Activated naive CD8-positive, alpha-beta T cell treated with anti-CD3 and anti-CD28 coated beads for 36 hours (primary cell): ENCODE results near the gene TGFA. TPM values are rescaled to one million over a fixed set of nuclear protein-coding genes. Genes with fewer than 3 reads are reported as not detected.

ENCODE experiments used
- DNase-seq: peaks from one replicate; pipeline ENCODE4 v3.0.0; 2021
- H3K27ac Mint-ChIP-seq: one replicate; pipeline ENCODE4 v1.8.0; 2022; ENCODE audit warnings: mild to moderate bottlenecking, moderate library complexity, mixed read lengths
- H3K27me3 Mint-ChIP-seq: one replicate; pipeline ENCODE4 v1.8.0; 2022; ENCODE audit warnings: mild to moderate bottlenecking, mixed read lengths
- H3K36me3 Mint-ChIP-seq: one replicate; pipeline ENCODE4 v1.8.0; 2021; ENCODE audit warnings: mild to moderate bottlenecking, mixed read lengths
- H3K4me1 Mint-ChIP-seq: one replicate; pipeline ENCODE4 v1.8.0; 2021; ENCODE audit warnings: mixed read lengths
- H3K4me3 Mint-ChIP-seq: one replicate; pipeline ENCODE4 v1.8.0; 2022; ENCODE audit warnings: mild to moderate bottlenecking, moderate library complexity, mixed read lengths
- H3K9me3 Mint-ChIP-seq: one replicate; pipeline ENCODE4 v1.8.0; 2022; ENCODE audit warnings: mixed read lengths
- total RNA-seq, 2 experiments: library from RNA; stranded (reverse); gene quantifications; one replicate each; pipeline ENCODE4 v1.2.3, GENCODE V29; 2021

Gene TGFA
- under 1 TPM; 0.06 to 0.25 TPM for total RNA-seq

DNA sequence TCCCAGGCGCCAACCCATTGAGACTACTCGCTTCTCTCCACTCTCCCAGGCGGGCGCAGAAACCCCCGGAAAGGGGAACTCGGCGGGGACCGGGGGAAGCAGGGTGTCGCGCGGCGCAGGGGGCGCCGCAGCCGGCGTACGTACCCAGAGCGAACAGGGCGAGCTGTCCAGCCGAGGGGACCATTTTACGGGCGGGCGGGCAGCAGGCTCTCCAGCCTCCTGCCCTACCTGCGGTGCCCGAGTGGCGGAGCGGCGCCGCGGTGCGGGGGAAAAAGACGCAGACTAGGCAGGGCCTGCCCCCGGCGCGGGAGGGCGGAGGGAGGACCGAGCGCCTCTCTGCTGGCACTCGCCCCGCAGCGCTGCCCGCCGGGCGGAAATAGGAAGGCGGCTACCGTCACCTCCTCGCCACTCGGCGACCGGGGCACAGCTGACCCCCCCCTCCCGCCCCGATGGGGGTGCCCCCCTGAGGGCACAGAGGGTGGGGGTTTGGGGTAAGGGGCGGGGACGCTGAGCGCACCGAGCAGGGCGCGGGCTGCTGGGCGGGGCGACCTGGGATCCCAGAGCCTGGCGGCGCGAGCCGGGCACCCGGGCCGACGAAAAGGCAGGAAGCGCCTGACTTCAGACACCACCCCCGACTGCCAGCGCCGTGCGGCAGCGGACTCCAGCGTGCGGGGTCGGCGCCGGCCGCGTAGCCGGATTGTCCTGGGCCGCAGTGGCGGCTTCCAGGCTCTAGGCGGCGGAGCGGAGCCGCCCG lies at the start of gene TGFA:
TSS of gene TGFA (minus strand) at position 243 of the 754 bp plus-strand sequence. CDS start at position 184, 59 bp downstream.
- peaks cover 35% of the 10 kb centered on the region for H3K27me3 Mint-ChIP-seq
- H3K27ac Mint-ChIP-seq = no peak within 1 kb of the TSS

DNA sequence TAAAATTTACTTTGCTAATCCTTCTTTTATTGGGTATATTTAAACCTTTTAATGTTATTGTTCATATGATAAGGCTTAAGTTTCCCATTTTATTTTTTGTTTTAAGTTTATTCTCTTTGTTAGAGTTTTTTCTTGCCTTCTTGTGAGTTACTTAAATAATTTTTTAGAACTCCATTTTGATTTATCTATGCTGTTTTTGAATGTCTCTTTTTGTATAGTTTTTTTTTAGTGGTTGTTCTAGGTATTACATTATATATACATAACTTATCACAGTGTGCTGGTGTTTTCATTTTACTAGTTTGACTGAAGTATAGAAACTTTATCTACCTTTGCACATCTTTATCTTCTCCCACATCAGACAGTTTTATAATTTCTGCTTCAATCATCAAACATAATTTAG lies 49.4 kb upstream of the TGFA start:
- Mint-ChIP-seq H3K9me3 (no peaks in the 10 kb centered on the region), H3K27ac (no peak overlapping the region), H3K36me3 (no peaks in the 10 kb centered on the region), H3K4me1 (peaks cover 5% of the 10 kb centered on the region), H3K4me3 (no peak overlapping the region), H3K27me3 (peaks cover 9% of the 10 kb centered on the region)
- DNase-seq = no peak

More for the DNA sequence above, at the start of gene TGFA:
- Mint-ChIP-seq H3K36me3 (no peaks in the 10 kb centered on the region), H3K4me1 (peaks cover 25% of the 10 kb centered on the region), H3K4me3 (peak within 1 kb of the TSS; percentile 78), H3K9me3 (no peaks in the 10 kb centered on the region)
- peak; percentile 72 for DNase-seq

DNA sequence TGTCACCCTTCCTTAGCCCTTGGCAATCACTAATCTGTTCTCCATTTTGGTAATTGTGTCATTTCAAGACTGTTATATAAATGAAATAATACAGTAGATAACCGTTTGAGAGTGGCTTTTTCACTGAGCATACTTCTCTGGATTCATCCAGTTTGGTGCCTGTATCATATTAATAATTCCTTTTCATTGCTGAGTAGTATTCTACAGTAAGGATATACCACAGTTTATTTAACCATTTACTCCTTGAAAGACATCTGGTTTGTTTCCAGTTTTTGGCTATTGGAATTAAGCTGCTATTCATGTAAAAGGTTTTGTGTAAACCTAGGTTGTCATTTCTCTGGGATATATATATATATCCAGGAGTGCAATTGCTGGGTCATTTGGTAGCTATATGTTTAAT lies 44.6 kb upstream of the TGFA start:
- no peak for DNase-seq
- Mint-ChIP-seq H3K4me1 (peaks cover 2% of the 10 kb centered on the region), H3K36me3 (no peaks in the 10 kb centered on the region), H3K4me3 (no peak overlapping the region), H3K27me3 (peaks cover 13% of the 10 kb centered on the region), H3K27ac (no peak overlapping the region), H3K9me3 (no peaks in the 10 kb centered on the region)

DNA sequence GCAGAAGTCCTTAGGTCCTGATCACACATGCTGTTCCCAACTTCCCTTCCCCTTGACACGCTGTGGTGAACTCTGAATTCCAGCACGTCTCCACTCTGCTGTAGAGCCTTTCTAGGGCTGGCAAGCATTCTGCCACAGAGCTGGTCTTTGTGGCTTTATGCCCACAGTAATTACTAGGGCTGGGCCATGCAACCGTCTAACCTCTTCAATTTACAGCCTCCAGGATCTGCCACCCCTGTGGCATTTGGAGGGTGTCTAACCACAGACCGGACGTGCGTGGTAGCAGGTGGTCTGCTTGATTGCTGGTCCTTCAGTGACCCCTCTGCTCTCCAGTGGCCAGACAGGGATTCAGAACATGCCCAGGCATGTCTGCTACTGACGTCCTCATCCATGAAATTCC lies 43.1 kb upstream of the TGFA start:
- H3K4me1 Mint-ChIP-seq = no peaks in the 10 kb centered on the region
- no peaks in the 10 kb centered on the region for H3K36me3 Mint-ChIP-seq
- no peaks in the 10 kb centered on the region for H3K9me3 Mint-ChIP-seq
- H3K4me3 Mint-ChIP-seq = no peak overlapping the region
- H3K27me3 Mint-ChIP-seq = peaks cover 7% of the 10 kb centered on the region
- no peak for DNase-seq
- H3K27ac Mint-ChIP-seq = no peak overlapping the region

DNA sequence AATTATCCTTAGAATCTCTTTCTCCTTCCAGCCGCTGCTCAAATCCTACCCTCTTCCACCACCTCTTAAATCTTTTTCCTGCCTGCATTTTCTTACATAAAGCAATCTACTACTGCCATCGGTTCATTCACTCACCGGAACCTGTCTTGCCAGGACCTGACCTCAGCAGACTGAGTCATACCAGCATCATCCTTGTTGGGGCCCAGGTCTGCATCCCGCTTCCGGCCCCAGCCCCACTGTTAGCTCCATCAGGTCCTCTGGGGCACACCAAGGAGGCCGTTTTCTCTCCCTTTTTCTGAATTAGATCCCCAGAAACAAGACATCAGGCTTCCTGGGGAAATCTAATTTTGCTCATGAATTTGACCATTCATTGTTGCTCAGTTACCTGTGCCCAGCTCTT lies 42.7 kb upstream of the TGFA start:
- no peak for DNase-seq
- H3K27ac Mint-ChIP-seq = no peak overlapping the region
- peaks cover 7% of the 10 kb centered on the region for H3K27me3 Mint-ChIP-seq
- no peaks in the 10 kb centered on the region for H3K9me3 Mint-ChIP-seq
- H3K4me3 Mint-ChIP-seq = no peak overlapping the region
- no peaks in the 10 kb centered on the region for H3K36me3 Mint-ChIP-seq
- no peaks in the 10 kb centered on the region for H3K4me1 Mint-ChIP-seq

DNA sequence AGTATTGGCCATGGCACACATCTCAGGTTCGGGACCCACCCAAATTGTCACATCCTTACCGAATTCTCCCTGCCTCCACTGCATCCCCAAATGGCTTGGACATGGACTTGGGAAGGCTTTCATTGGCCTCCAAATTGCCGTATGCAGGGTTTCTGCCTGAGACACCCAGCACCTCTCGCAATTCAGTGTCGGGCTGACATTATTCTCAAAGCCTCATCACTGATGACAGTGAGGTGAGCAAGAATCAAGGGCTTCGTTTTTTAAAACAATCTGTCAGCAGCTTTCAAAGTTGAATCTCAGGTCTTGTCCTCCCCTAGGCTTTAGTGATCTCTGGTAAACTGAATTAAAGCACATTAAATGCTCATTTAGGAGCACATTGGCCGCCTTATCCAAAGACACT lies 29.5 kb upstream of the TGFA start:
- peaks cover 8% of the 10 kb centered on the region for H3K4me1 Mint-ChIP-seq
- no peak for DNase-seq
- H3K9me3 Mint-ChIP-seq = no peaks in the 10 kb centered on the region
- no peak overlapping the region for H3K4me3 Mint-ChIP-seq
- H3K27ac Mint-ChIP-seq = no peak overlapping the region
- peaks cover 4% of the 10 kb centered on the region for H3K27me3 Mint-ChIP-seq
- no peaks in the 10 kb centered on the region for H3K36me3 Mint-ChIP-seq

DNA sequence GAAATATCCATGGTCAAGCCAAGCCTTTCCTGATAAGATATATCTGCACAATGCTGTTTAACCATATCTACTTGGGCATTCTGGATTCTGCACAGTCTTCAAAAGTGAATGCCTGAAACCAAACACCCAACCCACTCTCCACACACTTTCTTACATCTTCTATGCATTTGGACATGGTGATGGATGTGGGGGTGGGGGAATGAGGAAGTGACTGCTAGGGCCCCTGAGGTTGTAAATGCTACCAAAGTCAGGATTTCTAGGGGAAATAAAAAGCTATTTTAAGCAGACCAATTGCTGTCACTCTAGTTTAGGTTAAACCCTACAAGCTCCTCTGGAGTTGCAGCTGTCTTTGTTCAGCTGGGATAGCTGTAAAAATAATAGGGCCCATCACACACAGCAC lies 26.7 kb upstream of the TGFA start:
- no peak for DNase-seq
- H3K9me3 Mint-ChIP-seq = no peaks in the 10 kb centered on the region
- peaks cover 8% of the 10 kb centered on the region for H3K4me1 Mint-ChIP-seq
- H3K27ac Mint-ChIP-seq = no peak overlapping the region
- no peak overlapping the region for H3K4me3 Mint-ChIP-seq
- peaks cover 18% of the 10 kb centered on the region for H3K27me3 Mint-ChIP-seq
- no peaks in the 10 kb centered on the region for H3K36me3 Mint-ChIP-seq

DNA sequence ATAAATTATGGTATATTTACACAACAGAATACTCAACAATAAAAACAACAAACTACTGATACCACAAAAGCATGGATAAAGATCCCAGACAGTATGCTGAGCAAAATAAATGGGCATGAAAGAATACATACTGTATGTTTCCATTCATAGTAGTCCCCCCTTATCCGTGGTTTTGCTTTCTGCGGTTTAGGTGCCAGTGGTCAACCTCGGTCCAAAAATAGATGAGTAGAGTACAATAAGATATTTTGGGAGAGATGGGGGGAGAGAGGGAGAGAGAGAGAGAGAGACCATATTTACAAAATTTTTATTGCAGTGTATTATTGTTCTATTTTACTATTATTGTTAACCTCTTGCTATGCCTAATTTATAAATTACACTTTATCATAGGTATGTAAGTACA lies 21.0 kb upstream of the TGFA start:
- H3K4me1 Mint-ChIP-seq = peaks cover 12% of the 10 kb centered on the region
- H3K27ac Mint-ChIP-seq = no peak overlapping the region
- DNase-seq = no peak
- H3K9me3 Mint-ChIP-seq = no peaks in the 10 kb centered on the region
- H3K36me3 Mint-ChIP-seq = no peaks in the 10 kb centered on the region
- peaks cover 22% of the 10 kb centered on the region for H3K27me3 Mint-ChIP-seq
- no peak overlapping the region for H3K4me3 Mint-ChIP-seq

DNA sequence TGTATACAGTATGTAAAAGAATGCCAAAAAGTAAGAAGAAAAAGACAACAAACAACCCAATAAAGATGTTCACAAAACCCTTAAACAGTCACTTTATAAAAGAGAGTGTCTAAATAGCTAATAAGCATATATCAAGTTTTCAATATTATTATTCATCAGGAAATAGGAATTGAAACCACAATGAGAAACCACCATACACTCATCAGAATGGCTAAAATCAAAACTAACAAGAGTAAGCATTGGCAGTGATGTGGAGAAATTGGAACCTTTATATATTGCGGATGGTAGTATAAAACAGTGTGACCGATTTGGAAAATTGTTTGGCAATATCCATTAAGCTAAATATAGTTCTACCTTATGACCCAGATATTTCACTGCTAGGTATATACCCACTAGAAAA lies 20.5 kb upstream of the TGFA start:
- Mint-ChIP-seq H3K4me1 (peaks cover 12% of the 10 kb centered on the region), H3K27me3 (peaks cover 22% of the 10 kb centered on the region), H3K9me3 (no peaks in the 10 kb centered on the region)

DNA sequence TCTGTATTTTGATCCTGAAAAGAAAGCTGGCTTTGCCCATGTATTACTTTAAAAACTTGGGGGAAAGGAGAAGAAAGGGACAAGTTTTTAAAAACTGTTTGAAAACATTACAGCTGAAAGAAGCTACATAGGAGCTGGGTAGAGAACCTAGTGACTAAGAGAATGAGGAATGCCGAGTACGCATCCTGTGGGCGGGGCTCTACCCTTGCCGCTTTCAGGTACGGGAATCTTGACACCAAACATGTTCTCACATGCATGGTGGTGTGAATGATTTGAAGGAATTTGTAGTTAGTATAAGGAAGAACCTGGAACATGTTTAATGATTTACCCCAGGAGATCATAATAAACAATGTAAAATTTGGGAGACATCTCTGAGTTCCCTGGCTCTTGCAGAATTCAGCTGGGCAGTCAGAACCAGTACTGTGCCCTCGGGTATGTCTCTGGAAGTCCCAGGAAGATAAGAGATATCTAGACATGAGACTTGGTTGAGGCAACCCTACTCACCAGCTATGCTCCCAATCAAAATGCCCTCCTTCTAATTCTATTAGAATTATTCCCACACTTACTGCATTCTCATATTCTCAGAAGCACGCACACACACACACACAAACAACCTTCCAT lies 16.5 kb upstream of the TGFA start:
- H3K9me3 Mint-ChIP-seq = no peaks in the 10 kb centered on the region
- H3K36me3 Mint-ChIP-seq = no peaks in the 10 kb centered on the region
- H3K4me3 Mint-ChIP-seq = no peak overlapping the region
- H3K27me3 Mint-ChIP-seq = peaks cover 7% of the 10 kb centered on the region
- DNase-seq = no peak
- peaks cover 13% of the 10 kb centered on the region for H3K4me1 Mint-ChIP-seq
- H3K27ac Mint-ChIP-seq = no peak overlapping the region

More for the DNA sequence above, 20.5 kb upstream of the TGFA start:
- H3K4me3 Mint-ChIP-seq = no peak overlapping the region
- H3K36me3 Mint-ChIP-seq = no peaks in the 10 kb centered on the region
- H3K27ac Mint-ChIP-seq = no peak overlapping the region
- DNase-seq = no peak

DNA sequence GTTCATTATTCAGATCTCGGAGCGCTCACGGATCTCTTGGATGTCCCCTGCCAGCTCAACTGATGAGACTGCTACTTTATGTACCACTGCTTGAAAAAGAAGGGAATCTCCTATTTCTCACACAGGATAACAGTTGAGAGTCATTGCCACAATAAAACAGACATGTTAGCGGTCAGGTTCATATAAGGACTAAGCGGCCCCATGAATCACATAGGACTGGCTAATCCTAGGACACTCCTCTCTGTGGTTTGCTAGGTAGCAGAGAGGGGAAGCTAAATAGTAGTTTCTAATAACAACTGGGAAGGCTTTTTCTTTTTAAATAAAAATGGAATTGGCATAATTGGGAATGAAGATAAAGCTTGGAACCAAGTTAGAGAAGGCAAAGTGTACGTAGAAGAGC lies 15.9 kb upstream of the TGFA start:
- peaks cover 16% of the 10 kb centered on the region for H3K4me1 Mint-ChIP-seq
- H3K27me3 Mint-ChIP-seq = peaks cover 7% of the 10 kb centered on the region
- no peak overlapping the region for H3K27ac Mint-ChIP-seq
- H3K4me3 Mint-ChIP-seq = no peak overlapping the region
- H3K9me3 Mint-ChIP-seq = no peaks in the 10 kb centered on the region
- H3K36me3 Mint-ChIP-seq = no peaks in the 10 kb centered on the region
- no peak for DNase-seq

DNA sequence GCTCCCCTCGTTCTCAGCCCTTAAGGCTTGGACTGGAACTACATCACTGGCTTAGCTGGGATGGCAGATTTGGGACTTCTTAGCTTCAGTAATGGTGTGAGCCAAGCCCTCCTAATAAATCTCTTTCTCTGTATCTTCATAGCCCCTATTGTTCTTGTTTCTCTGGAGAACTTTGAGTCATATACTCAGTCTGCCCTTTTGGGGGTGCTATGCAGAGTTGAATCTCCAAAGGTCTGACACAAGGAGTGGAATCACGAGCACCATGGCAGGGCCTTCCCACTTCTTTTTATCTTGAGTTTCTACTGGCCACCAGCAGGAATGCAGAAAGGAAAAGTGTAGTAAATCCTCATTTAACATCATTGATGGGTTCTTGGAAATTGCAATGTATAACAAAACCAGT lies 13.3 kb upstream of the TGFA start:
- no peaks in the 10 kb centered on the region for H3K9me3 Mint-ChIP-seq
- no peak overlapping the region for H3K4me3 Mint-ChIP-seq
- H3K4me1 Mint-ChIP-seq = peaks cover 5% of the 10 kb centered on the region
- H3K27me3 Mint-ChIP-seq = no peaks in the 10 kb centered on the region
- DNase-seq = no peak
- H3K36me3 Mint-ChIP-seq = no peaks in the 10 kb centered on the region
- no peak overlapping the region for H3K27ac Mint-ChIP-seq

DNA sequence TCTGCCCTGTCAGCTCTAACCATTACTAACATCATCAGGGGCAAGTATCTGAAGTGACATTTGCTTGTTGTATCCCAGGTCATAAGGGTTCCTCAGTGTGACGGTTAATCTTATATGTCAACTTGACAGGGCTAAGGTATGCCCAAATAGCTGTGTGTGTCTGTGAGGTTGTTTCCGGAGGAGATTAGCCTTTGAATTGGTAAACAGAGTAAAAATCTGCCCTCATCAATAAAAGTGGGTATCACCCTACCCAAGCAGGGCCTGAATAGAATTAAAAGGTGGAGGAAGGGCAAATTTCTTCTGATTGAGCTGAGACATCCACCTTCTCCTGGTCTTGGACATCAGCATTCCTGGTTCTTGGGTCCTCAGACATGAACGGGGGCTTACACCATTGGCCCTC lies 12.8 kb upstream of the TGFA start:
- H3K27ac Mint-ChIP-seq = no peak overlapping the region
- peaks cover 5% of the 10 kb centered on the region for H3K4me1 Mint-ChIP-seq
- no peaks in the 10 kb centered on the region for H3K36me3 Mint-ChIP-seq
- DNase-seq = no peak
- H3K9me3 Mint-ChIP-seq = no peaks in the 10 kb centered on the region
- no peak overlapping the region for H3K4me3 Mint-ChIP-seq
- no peaks in the 10 kb centered on the region for H3K27me3 Mint-ChIP-seq

DNA sequence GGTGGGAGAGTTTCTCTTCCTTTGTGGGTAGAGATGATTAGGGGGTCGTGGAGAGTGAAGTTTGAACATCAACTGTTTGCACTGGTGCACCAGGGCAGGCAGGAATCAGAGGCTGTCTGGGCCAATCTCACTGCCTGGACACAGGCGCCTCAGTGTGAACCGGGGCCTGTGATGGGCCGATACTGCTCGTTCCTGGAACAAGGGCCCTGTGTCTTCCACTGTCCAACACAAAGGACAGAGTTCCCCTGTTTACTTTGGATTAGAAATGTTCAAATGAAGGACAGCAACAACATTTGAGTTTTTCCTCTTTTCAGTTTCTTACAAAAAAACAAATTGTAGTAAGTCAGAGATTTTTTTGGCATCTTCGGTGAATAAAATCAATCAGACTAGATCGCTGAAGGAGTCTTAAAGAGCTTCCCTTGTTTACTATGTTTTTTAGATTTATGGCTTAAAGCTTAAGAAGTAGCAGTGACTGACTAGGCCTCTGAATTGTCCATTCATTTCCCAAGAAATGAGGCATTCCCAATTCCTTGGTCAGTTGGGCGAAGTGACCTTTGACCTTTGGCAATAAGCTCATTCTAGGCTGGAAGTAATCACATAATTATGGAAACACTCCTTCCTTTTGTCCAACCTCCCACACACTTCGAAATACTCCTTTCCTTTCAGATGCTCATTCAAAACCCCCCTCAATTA lies 11.6 kb upstream of the TGFA start:
- Mint-ChIP-seq H3K4me3 (no peak overlapping the region), H3K4me1 (peaks cover 5% of the 10 kb centered on the region), H3K9me3 (no peaks in the 10 kb centered on the region), H3K27me3 (peaks cover 10% of the 10 kb centered on the region), H3K27ac (no peak overlapping the region), H3K36me3 (no peaks in the 10 kb centered on the region)
- DNase-seq = no peak

DNA sequence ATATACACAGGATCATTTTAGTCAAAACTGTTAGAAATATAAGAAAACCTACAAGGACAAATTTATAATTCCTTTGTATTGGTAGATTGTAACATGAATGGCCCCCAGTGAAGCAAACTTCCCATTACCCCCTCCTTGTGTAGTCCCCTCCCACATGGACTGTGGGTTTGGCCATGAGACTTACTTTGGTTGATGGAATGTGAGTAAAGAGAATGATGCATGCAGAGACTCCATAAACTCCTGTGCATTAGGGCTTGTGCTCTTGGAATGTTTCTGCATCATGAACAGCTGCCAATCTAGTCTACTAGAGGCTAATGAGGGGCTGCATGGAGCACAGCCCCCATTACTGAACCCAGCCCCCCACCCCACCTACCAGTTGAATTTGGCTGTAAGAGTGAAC lies 8.3 kb upstream of the TGFA start:
- H3K4me3 Mint-ChIP-seq = no peak overlapping the region
- H3K27me3 Mint-ChIP-seq = peaks cover 27% of the 10 kb centered on the region
- no peak for DNase-seq
- H3K36me3 Mint-ChIP-seq = no peaks in the 10 kb centered on the region
- no peaks in the 10 kb centered on the region for H3K9me3 Mint-ChIP-seq
- no peak overlapping the region for H3K27ac Mint-ChIP-seq
- H3K4me1 Mint-ChIP-seq = peaks cover 5% of the 10 kb centered on the region
